ENCODE measurements around the gene PPP1R1C.

Gene PPP1R1C

DNA sequence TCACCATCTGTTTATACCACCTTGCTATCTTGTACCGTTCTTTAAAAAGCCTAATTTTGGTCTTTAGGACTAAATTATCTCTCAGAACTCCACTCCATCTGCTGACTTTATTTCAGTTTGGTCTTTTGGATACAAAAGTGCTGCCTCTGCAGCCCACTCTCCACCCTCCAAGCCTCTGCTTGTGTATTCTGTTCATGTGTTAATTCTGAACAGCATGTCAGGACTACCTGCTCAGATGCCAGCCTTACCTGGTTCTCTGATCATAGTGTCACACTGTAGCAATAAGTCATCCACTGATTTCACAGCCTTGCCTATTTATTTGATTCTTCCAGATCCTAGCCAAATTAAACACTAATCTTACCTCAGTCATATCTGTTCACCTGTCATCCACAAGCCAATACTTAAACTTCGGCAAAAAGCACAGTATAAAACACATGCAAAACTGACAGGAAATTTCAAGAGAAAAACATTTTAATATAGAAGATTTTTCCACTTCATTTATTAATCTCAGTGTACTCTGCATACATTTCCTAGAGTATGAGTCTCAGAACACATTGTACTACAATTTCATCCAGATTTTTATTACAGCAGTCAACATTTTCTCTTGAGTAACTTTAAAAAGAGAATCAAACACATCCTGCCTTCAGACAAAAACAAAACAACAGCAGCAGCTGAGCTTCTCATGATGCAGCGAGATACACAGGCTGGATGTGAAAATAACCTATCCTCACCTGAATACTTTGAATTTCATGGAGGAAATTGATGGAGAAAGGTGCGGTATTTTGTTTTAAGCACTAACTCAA is 64.9 kb downstream of the PPP1R1C start:
- ChIA-PET CTCF (no interaction called here), POLR2A (no interaction called here)
- DNase-seq (ENCODE audit: extremely low spot score) = no peak
- TF ChIP-seq NFRKB (IDR thresholded peaks at IDR 0.05) = no peak
- no peak for TF ChIP-seq CTBP1 (IDR thresholded peaks at IDR 0.05; ENCODE audit: borderline replicate concordance)

DNA sequence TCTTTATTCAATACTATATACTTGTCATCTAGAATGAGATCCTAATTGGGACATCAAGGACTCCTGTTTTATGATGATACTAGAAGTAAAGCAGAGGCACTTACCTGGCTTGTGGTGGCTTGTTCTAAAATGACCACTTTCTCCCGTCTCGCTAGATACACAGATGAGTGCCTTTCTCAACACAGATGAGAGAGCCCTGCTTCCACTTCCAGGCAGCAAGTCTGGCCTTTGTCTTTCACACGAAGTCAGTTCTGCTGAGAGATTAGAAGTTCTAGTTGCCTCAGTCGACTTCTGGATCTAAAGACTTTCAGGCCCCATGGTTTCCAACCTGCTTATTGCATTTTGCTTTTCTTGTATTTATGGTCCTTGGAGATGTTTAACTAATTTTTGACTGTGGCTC is 70.3 kb downstream of the PPP1R1C start:
- ChIA-PET POLR2A (no interaction called here), CTCF (no interaction called here)
- TF ChIP-seq LEF1 (IDR thresholded peaks at IDR 0.05; ENCODE audit: borderline replicate concordance) (no peak), BHLHE40 (IDR thresholded peaks at IDR 0.05; ENCODE audit: borderline replicate concordance) (no peak), L3MBTL2 (conservative IDR thresholded peaks at IDR 0.05) (no peak), SUZ12 (IDR thresholded peaks at IDR 0.05) (no peak), FOXK2 (IDR thresholded peaks at IDR 0.05) (no peak), ELF4 (IDR thresholded peaks at IDR 0.05) (no peak), NFRKB (IDR thresholded peaks at IDR 0.05) (no peak), ARNT (IDR thresholded peaks at IDR 0.05) (no peak), ZNF384 (IDR thresholded peaks at IDR 0.05) (no peak), FOXM1 (IDR thresholded peaks at IDR 0.05; ENCODE audit: borderline replicate concordance) (no peak), TARDBP (IDR thresholded peaks at IDR 0.05) (no peak), CTBP1 (IDR thresholded peaks at IDR 0.05; ENCODE audit: borderline replicate concordance) (no peak), SP1 (IDR thresholded peaks at IDR 0.05) (no peak)
- no peak for DNase-seq (ENCODE audit: extremely low spot score)

DNA sequence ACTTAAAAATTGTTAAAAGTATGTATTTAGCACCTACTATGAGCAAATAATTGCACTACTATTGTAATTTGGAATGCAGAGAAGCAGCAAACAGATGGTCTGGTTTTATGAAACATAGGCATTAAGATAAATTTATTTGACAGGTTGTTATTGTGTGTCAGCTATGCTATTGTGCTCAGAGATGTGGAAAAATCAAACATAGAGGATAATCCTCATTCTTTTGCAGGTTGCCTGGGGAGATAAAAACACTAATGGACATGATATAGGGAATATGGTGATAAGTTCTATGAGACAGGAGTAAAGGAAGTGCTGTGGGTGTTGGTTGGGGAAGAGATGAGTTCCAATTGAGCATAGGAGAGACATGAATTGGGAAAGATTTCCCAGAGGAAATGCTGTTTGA is 71.3 kb downstream of the PPP1R1C start:
- ChIA-PET POLR2A (no interaction called here), CTCF (no interaction called here)
- TF ChIP-seq, protein P1, sequence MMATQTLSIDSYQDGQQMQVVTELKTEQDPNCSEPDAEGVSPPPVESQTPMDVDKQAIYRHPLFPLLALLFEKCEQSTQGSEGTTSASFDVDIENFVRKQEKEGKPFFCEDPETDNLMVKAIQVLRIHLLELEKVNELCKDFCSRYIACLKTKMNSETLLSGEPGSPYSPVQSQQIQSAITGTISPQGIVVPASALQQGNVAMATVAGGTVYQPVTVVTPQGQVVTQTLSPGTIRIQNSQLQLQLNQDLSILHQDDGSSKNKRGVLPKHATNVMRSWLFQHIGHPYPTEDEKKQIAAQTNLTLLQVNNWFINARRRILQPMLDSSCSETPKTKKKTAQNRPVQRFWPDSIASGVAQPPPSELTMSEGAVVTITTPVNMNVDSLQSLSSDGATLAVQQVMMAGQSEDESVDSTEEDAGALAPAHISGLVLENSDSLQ (IDR thresholded peaks at IDR 0.05) = no peak
- no peak for TF ChIP-seq FOXK2 (IDR thresholded peaks at IDR 0.05)
- TF ChIP-seq SP1 (IDR thresholded peaks at IDR 0.05) = no peak
- TF ChIP-seq HDGF (IDR thresholded peaks at IDR 0.05; ENCODE audit: borderline replicate concordance) = no peak
- no peak for TF ChIP-seq FOXM1 (IDR thresholded peaks at IDR 0.05; ENCODE audit: borderline replicate concordance)
- no peak for TF ChIP-seq ELF4 (IDR thresholded peaks at IDR 0.05)
- no peak for TF ChIP-seq LEF1 (IDR thresholded peaks at IDR 0.05; ENCODE audit: borderline replicate concordance)
- no peak for DNase-seq (ENCODE audit: extremely low spot score)

DNA sequence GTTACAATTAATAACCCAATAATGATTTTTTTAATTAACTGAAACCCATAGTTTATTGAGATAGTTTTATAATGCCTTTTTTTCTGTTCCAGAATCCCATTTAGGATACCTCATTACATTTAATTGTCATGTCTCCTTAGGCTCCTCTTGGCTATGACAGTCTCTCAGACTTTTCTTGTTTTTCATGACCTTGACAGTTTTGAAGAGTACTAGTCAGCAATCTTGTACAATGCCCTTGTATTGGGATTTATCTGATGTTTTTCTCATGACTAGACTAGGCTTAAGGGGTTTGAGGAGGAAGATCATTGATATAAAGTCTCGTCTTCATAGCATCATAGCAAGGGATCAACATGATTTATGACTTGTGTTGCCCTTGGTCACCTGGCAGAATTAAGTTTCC is 72.4 kb downstream of the PPP1R1C start:
- TF ChIP-seq, protein P1 (IDR thresholded peaks at IDR 0.05) = 0 out of 2 replicates have a peak, but pooled peaks have one; percentile 37
- TF ChIP-seq ZNF384 (IDR thresholded peaks at IDR 0.05) (no peak), BHLHE40 (IDR thresholded peaks at IDR 0.05; ENCODE audit: borderline replicate concordance) (no peak), SP1 (IDR thresholded peaks at IDR 0.05) (no peak)
- POLR2A ChIA-PET = no interaction called here
- no peak for DNase-seq (ENCODE audit: extremely low spot score)
- CTCF ChIA-PET = no interaction called here

DNA sequence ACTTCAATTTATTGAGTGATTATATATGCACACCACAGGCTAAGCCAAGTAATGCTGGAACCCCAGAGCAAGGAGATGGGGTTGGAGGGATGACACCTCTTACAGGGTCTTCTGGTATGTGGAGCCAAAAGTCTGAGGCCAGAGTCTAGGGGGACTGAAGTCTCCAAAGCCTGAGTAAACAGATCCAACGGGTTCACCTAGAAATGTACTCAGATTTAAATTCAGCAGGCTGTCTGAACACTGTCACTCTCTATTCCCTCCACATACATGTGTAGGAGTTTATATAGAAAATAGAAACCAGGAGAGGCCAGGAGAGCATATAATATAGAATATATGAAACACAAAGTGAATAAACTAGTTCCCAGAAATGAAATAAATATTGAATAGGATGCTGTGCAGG is 76.1 kb downstream of the PPP1R1C start:
- CTCF ChIA-PET = interaction anchor here (1.4 kb wide), 1 partner anchor 16 kb away, joined by 4 read pairs; no protein-coding TSS in a partner anchor
- DNase-seq (ENCODE audit: extremely low spot score) = no peak
- TF ChIP-seq FOXM1 (IDR thresholded peaks at IDR 0.05; ENCODE audit: borderline replicate concordance) (no peak), ELF4 (IDR thresholded peaks at IDR 0.05) (no peak), SP1 (IDR thresholded peaks at IDR 0.05) (no peak), BHLHE40 (IDR thresholded peaks at IDR 0.05; ENCODE audit: borderline replicate concordance) (no peak), CTBP1 (IDR thresholded peaks at IDR 0.05; ENCODE audit: borderline replicate concordance) (no peak), ARNT (IDR thresholded peaks at IDR 0.05) (no peak), LEF1 (IDR thresholded peaks at IDR 0.05; ENCODE audit: borderline replicate concordance) (no peak), FOXK2 (IDR thresholded peaks at IDR 0.05) (no peak), TARDBP (IDR thresholded peaks at IDR 0.05) (no peak), ZNF384 (IDR thresholded peaks at IDR 0.05) (no peak), L3MBTL2 (conservative IDR thresholded peaks at IDR 0.05) (no peak), SUZ12 (IDR thresholded peaks at IDR 0.05) (no peak), FOXA1 (IDR thresholded peaks at IDR 0.05) (no peak), HDGF (IDR thresholded peaks at IDR 0.05; ENCODE audit: borderline replicate concordance) (no peak), NFRKB (IDR thresholded peaks at IDR 0.05) (no peak)
- TF ChIP-seq, protein P1 (IDR thresholded peaks at IDR 0.05) = no peak
- POLR2A ChIA-PET = no interaction called here

DNA sequence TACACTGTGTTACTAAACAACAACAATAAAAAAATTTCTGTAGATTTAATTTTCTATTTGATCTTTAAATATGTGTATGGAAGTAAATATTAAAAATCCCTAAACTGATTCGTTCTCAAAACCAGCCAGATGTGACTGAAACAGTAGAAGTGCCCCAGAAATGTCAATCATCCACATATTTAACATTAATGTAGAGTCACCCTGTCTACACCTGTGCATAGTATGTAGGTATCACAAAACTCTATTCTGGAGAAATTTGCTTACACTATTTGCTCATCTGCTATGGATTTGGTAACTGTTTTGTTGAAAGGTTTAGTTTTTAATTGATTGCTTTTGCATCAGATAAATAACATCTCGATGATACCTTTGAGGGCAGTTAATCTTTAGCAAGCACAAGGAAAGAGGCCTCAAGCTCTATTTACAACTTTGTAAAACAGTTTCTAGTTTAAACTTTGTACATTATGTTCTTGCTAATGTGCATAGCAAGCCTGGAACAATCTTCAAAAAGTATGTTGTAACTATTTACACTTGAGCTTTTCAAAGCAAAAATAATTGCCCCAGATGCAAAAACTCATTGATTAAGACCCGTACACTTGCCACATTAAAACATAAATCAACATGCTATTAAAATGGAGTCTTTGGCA is 76.8 kb downstream of the PPP1R1C start:
- no peak for DNase-seq (ENCODE audit: extremely low spot score)
- CTCF ChIA-PET = interaction anchor here (1.4 kb wide), 1 partner anchor 15 kb away, joined by 4 read pairs; no protein-coding TSS in a partner anchor
- TF ChIP-seq FOXA1 (IDR thresholded peaks at IDR 0.05) (no peak), FOXM1 (IDR thresholded peaks at IDR 0.05; ENCODE audit: borderline replicate concordance) (no peak), CTBP1 (IDR thresholded peaks at IDR 0.05; ENCODE audit: borderline replicate concordance) (no peak), HDGF (IDR thresholded peaks at IDR 0.05; ENCODE audit: borderline replicate concordance) (no peak), TARDBP (IDR thresholded peaks at IDR 0.05) (no peak), FOXK2 (IDR thresholded peaks at IDR 0.05) (no peak), ARNT (IDR thresholded peaks at IDR 0.05) (no peak), SUZ12 (IDR thresholded peaks at IDR 0.05) (no peak), L3MBTL2 (conservative IDR thresholded peaks at IDR 0.05) (no peak), SP1 (IDR thresholded peaks at IDR 0.05) (no peak), ELF4 (IDR thresholded peaks at IDR 0.05) (no peak)
- POLR2A ChIA-PET = no interaction called here

Data from HEK293T (cell line).